Fibroblast of lung (primary cell): ENCODE data around the gene PCMTD2. TPM values are rescaled to one million over a fixed set of nuclear protein-coding genes. Genes with fewer than 3 reads are reported as not detected.

Source experiments
- DNase-seq, 2 donors: peaks; one replicate each; pipeline versions ENCODE4 v3.0.0 to v3.0.0-alpha.2; 2010; ENCODE audit warnings: low read depth in 2 of 2
- H2AFZ ChIP-seq: 2 replicates; pipeline ENCODE4 v1.5.1; 2012; ENCODE audit warnings: low read length, control low read depth, inconsistent platforms
- H3K27ac ChIP-seq: 2 replicates; pipeline ENCODE4 v1.5.1; 2011; ENCODE audit warnings: low read length, control low read depth; ENCODE audit not compliant: insufficient read depth
- H3K27me3 ChIP-seq: 2 replicates; pipeline ENCODE4 v1.5.1; 2011; ENCODE audit warnings: mild to moderate bottlenecking, low read length; ENCODE audit not compliant: control insufficient read depth, insufficient read depth
- H3K36me3 ChIP-seq: 2 replicates; pipeline ENCODE4 v1.5.1; 2011; ENCODE audit warnings: low read length; ENCODE audit not compliant: control insufficient read depth, insufficient read depth
- H3K4me1 ChIP-seq: 2 replicates; pipeline ENCODE4 v1.5.1; 2011; ENCODE audit warnings: low read length; ENCODE audit not compliant: control insufficient read depth, insufficient read depth; ENCODE audit errors: extremely low read depth
- H3K4me2 ChIP-seq: 2 replicates; pipeline ENCODE4 v1.5.1; 2011; ENCODE audit warnings: low read length, control low read depth; ENCODE audit not compliant: insufficient read depth; ENCODE audit errors: extremely low read depth
- H3K4me3 ChIP-seq, 4 experiments: fragments of 200-600 bp in 1 of 4; sonication (generic) in 1 of 4; replicated peaks in 1 of 4; 2 replicates each; pipeline ENCODE4 v1.5.1; 2011 to 2016; ENCODE audit warnings: low read length in 4 of 4, low read depth in 3 of 4, mild to moderate bottlenecking in 3 of 4, control low read depth in 2 of 4, inconsistent platforms in 1 of 4, mixed read lengths in 1 of 4; ENCODE audit not compliant: insufficient read depth in 1 of 4; ENCODE audit errors: control extremely low read depth in 1 of 4
- H3K79me2 ChIP-seq: 2 replicates; pipeline ENCODE4 v1.5.1; 2012; ENCODE audit warnings: mild to moderate bottlenecking, low read length, inconsistent platforms; ENCODE audit not compliant: control insufficient read depth, insufficient read depth
- H3K9ac ChIP-seq: 2 replicates; pipeline ENCODE4 v1.5.1; 2011; ENCODE audit warnings: mild to moderate bottlenecking, low read length, control low read depth; ENCODE audit not compliant: insufficient read depth
- H3K9me3 ChIP-seq: 2 replicates; pipeline ENCODE4 v1.5.1; 2012; ENCODE audit warnings: low read depth, low read length; ENCODE audit not compliant: control insufficient read depth, insufficient read depth
- H4K20me1 ChIP-seq: 2 replicates; pipeline ENCODE4 v1.5.1; 2011; ENCODE audit warnings: low read length; ENCODE audit not compliant: control insufficient read depth, insufficient read depth; ENCODE audit errors: extremely low read depth
- EZH2 ChIP-seq: IDR thresholded peaks from 2 replicates; pipeline ENCODE4 v1.5.1; 2012; ENCODE audit warnings: low read length, control low read depth, mild to moderate bottlenecking; ENCODE audit errors: missing control alignments
- polyA plus RNA-seq, 2 donors: library from polyadenylated mRNA; depleted of rRNA in 1 of 2; stranded (reverse) in 1 of 2; unstranded in 1 of 2; fragments of >200 nt; gene quantifications; 2 replicates each; pipeline ENCODE4 v1.2.1, GENCODE V29; 2011 to 2012; ENCODE audit warnings: missing spikeins in 1 of 2
- total RNA-seq: library from RNA; depleted of rRNA; stranded (reverse); fragments of >200 nt; gene quantifications from 2 replicates; pipeline ENCODE4 v1.2.1, GENCODE V29; 2014
- TF ChIP-seq, protein P1 (sequence below), 2 donors: IDR thresholded peaks in 1 of 2; conservative IDR thresholded peaks in 1 of 2; 1 replicate in 1 of 2; 2 replicates in 1 of 2; pipeline ENCODE4 v1.5.1; 2011 to 2012; ENCODE audit warnings: low read length in 2 of 2, control low read depth in 1 of 2, inconsistent platforms in 1 of 2, low read depth in 1 of 2, mild to moderate bottlenecking in 1 of 2

PCMTD2 gene
- total and polyA plus RNA-seq, 2 donors (not counting 1 experiment from before 2014, with no cell fraction given), result 39.5 to 42.9 TPM

DNA sequence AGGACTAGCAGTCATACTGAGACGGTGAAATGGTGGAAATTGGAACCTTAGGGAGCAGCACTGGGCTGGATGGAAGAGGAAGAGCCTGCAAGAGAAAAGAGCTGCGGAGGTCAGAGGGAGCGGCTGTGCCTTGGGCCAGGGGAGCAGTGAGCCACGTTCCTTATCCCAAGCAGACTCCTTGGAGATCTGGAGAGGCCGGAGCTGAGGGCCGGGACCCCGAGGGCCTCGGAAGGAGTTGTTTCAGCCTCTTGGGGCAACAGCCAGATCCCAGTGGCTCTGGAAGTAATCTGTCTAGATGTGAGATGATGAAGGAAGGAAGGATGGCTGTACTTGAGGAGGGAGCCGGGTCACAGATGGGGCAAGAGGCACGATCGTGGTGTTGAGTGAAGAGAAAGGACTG is 16.1 kb downstream of the PCMTD2 start:
- no peaks in the 10 kb centered on the region for H3K79me2 ChIP-seq
- TF ChIP-seq EZH2, result no peak
- TF ChIP-seq, protein P1, sequence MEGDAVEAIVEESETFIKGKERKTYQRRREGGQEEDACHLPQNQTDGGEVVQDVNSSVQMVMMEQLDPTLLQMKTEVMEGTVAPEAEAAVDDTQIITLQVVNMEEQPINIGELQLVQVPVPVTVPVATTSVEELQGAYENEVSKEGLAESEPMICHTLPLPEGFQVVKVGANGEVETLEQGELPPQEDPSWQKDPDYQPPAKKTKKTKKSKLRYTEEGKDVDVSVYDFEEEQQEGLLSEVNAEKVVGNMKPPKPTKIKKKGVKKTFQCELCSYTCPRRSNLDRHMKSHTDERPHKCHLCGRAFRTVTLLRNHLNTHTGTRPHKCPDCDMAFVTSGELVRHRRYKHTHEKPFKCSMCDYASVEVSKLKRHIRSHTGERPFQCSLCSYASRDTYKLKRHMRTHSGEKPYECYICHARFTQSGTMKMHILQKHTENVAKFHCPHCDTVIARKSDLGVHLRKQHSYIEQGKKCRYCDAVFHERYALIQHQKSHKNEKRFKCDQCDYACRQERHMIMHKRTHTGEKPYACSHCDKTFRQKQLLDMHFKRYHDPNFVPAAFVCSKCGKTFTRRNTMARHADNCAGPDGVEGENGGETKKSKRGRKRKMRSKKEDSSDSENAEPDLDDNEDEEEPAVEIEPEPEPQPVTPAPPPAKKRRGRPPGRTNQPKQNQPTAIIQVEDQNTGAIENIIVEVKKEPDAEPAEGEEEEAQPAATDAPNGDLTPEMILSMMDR (conservative IDR thresholded peaks at IDR 0.05 in 1 of 2, IDR thresholded peaks at IDR 0.05 in 1 of 2; ENCODE audit: low read depth in 1 of 2, low read length in 2 of 2), result no peak
- H3K27ac ChIP-seq, result no peak overlapping the region
- H2AFZ ChIP-seq, result no peak overlapping the region
- H3K4me3 ChIP-seq, result no peak overlapping the region
- H3K36me3 ChIP-seq, result peaks cover 2% of the 10 kb centered on the region
- H3K4me1 ChIP-seq, result no peaks in the 10 kb centered on the region
- H3K4me2 ChIP-seq, result no peak overlapping the region
- H3K27me3 ChIP-seq, result no peaks in the 10 kb centered on the region
- no peak for DNase-seq
- H3K9ac ChIP-seq, result no peak overlapping the region
- no peaks in the 10 kb centered on the region for H3K9me3 ChIP-seq
- no peaks in the 10 kb centered on the region for H4K20me1 ChIP-seq

- Histone ChIP-seq H3K4me3 (no peak overlapping the region), H4K20me1 (no peaks in the 10 kb centered on the region), H3K79me2 (no peaks in the 10 kb centered on the region), H3K9me3 (no peaks in the 10 kb centered on the region), H3K4me1 (no peaks in the 10 kb centered on the region), H3K4me2 (no peak overlapping the region), H3K36me3 (peaks cover 2% of the 10 kb centered on the region), H3K9ac (no peak overlapping the region), H3K27me3 (no peaks in the 10 kb centered on the region), H3K27ac (no peak overlapping the region), H2AFZ (no peak overlapping the region)
- no peak for TF ChIP-seq EZH2
- TF ChIP-seq, protein P1 (conservative IDR thresholded peaks at IDR 0.05 in 1 of 2, IDR thresholded peaks at IDR 0.05 in 1 of 2; ENCODE audit: low read depth in 1 of 2, low read length in 2 of 2), result no peak
- DNase-seq, result no peak
Measured at GRCh38 chr20:64273109-64273508, 17.6 kb downstream of the PCMTD2 start.

- Histone ChIP-seq H3K79me2 (no peaks in the 10 kb centered on the region), H4K20me1 (no peaks in the 10 kb centered on the region), H3K4me1 (no peaks in the 10 kb centered on the region), H2AFZ (no peak overlapping the region), H3K9me3 (no peaks in the 10 kb centered on the region), H3K9ac (no peak overlapping the region), H3K4me3 (no peak overlapping the region), H3K27ac (no peak overlapping the region), H3K4me2 (no peak overlapping the region), H3K36me3 (no peaks in the 10 kb centered on the region), H3K27me3 (no peaks in the 10 kb centered on the region)
- TF ChIP-seq, protein P1 (conservative IDR thresholded peaks at IDR 0.05 in 1 of 2, IDR thresholded peaks at IDR 0.05 in 1 of 2; ENCODE audit: low read depth in 1 of 2, low read length in 2 of 2), result no peak
- TF ChIP-seq EZH2, result no peak
- no peak for DNase-seq
Measured at GRCh38 chr20:64276817-64277216, 21.3 kb downstream of the PCMTD2 start.
